IPS-NIHi11 (cell line): Measurements from ENCODE around the gene CALR.

ENCODE experiments used
- DNase-seq: peaks from one replicate; pipeline ENCODE4 v3.0.0; 2012; ENCODE audit warnings: mixed read lengths, low spot score

Gene CALR

DNA sequence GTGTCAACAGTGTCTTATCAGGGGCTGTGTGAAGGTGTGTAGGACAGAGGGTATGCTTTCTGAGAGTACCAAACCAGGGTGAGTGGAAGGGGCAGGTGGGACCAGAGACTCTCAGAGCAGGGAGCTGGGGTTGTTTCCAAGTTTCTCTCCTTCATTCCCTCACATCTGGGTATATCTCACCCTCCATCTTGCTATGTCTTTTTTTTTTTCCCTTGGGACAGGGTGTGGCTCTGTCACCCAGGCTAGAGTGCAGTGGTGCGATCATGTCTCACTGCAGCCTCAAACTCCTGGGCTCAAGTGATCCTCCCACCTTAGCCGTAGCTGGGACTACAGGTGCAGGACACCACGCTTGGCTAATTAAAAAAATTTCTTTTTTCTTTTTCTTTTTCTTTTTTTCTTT, 41.6 kb downstream of the CALR start:
- DNase-seq, result no peak

- no peak for DNase-seq
These were observed 44.2 kb downstream of the CALR start for GRCh38 chr19:12982648-12983047.

- no peak for DNase-seq
These were observed 44.7 kb downstream of the CALR start for GRCh38 chr19:12983091-12983490.

- peak; percentile 95 for DNase-seq
These were observed 45.2 kb downstream of the CALR start for GRCh38 chr19:12983542-12984142.

GRCh38 chr19:12984143-12984627, 45.8 kb downstream of the CALR start:
- DNase-seq, result no peak

DNA sequence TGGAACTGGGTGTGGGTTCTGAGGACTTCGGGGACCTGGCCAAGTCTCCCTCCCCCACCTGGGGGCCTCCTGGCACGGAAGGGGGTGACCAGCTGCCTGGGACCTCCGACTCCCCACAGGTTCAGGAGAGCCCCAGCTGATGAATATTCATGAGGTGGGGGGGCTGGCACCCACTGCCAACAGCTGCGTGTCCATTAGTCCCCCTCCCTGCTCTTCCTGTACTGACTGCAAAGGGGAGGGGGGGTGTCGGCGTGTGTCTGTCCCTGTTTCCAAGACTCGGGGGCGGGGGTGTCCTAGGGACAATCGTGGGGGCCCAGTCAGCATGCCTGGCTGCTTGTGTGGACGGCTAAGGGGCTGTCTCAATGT, 46.3 kb downstream of the CALR start:
- peak; percentile 4 for DNase-seq

GRCh38 chr19:12985049-12985776, 46.8 kb downstream of the CALR start:
- peak; percentile 14 for DNase-seq

DNA sequence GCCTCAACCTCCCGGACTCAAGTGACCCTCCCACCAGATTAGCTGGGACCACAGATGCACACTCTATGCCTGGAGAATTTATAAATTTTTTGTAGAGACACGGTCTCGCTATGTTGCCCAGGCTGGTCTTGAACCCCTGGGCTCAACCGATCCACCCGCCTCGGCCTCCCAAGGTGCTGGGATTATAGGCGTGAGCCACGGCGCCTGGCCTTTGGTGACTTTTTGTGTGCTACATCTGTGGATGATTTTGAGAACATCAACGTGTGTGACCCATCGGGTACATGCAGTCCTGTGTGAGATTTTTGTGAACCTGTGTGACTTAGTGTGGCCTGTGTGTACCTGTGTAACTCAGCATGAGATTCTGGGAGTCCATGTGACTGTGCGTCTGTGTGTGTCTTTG, 48.3 kb downstream of the CALR start:
- DNase-seq, result no peak

DNA sequence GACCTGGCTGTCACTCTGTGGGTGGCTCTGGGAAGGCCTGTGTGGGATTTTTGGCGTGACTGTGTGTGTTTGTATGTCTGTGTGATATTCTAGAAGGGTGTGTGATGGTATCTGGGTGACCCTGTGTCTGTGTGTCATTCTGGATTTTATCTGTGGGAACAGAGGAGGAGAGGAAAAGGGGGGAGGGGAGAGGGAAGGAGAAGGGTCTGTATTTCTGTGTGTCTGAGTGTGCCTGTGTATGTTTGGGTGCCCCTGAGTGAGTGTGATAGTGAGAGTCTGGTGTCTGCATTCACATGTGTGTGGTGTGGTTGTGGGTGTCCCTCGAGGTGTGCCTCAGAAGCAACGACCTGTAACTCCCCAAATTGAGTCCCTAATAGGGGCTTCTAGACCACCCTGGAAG, 48.8 kb downstream of the CALR start:
- DNase-seq, result no peak

DNA sequence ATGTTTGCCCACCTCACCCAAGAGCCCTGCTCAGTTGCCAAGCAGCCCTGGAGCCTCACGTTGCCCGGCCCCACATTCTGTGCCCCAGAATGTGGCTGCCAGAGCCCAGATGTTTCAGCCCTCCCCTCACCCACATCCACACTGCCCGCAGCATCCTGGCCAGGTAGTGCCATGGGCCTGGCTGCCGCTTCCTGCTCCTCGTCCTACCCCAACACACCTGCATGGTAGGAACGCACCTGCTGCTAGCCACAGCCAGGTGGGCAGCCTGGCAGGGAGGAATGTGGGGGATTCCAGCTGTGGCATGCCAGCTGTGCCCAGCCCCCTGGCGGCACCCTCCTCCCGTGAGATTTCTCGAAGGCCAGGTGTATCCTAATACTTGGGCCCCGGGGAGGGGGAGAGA, 49.4 kb downstream of the CALR start:
- peak; percentile 6 for DNase-seq

- DNase-seq, result no peak
These were observed 52.0 kb downstream of the CALR start for GRCh38 chr19:12990431-12990830.

DNA sequence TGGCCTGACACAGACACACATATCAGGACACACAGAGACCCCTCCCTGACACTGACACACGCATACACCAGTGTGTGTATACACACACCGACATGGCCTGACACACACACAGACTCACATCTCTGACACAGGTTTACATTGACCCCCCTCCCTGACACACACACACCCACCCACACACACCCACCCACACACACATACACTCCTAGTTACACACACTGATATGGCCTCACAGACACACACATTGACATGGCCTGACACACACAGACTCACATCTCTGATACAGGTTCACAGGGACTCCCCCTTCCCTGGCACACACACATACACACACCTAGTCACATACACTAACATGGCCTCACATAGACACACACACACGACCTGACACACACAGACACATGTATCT, 52.4 kb downstream of the CALR start:
- no peak for DNase-seq

- DNase-seq, result no peak
These were observed 52.9 kb downstream of the CALR start for GRCh38 chr19:12991296-12991695.

DNA sequence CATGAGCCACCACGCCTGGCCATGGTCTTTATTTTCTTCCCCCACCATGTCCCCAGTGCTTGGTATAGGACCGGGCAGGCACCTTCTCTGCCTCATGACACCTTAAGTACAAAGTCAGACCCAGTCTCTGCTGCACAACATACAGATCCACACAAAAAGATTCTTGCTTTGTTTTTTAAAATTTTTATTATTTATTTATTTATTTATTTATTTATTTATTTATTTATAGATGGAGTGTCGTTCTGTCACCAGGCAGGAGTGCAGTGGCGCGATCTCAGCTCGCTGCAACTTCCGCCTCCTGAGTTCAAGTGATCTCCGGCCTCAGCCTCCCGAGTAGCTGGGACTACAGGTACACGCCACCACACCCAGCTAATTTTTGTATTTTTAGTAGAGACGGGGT, 54.3 kb downstream of the CALR start:
- no peak for DNase-seq

- DNase-seq, result no peak
These were observed 55.2 kb downstream of the CALR start for GRCh38 chr19:12993562-12993961.
